ENCODE results near the gene CDO1. TPM values are rescaled to one million over a fixed set of nuclear protein-coding genes. Genes with fewer than 3 reads are reported as not detected.

The CDO1 gene
- total and polyA plus RNA-seq, 4 donors = 2.9 to 31.7 (median 4.8) TPM

- Histone ChIP-seq H3K4me1 (ENCODE audit: control insufficient read depth in 5 of 5, insufficient read depth in 5 of 5, low read length in 5 of 5) (peaks cover 0 to 25% (median 9%) of the 10 kb centered on the region in 5 donors), H3K4me3 (no peak overlapping the region), H3K36me3 (ENCODE audit: control insufficient read depth in 4 of 4, insufficient read depth in 4 of 4, low read length in 4 of 4) (no peaks in the 10 kb centered on the region), H3K9me3 (ENCODE audit: control insufficient read depth in 4 of 4, insufficient read depth in 3 of 4, low read length in 3 of 4) (peaks cover 0 to 3% (median 2%) of the 10 kb centered on the region in 4 donors), H3K27me3 (ENCODE audit: control insufficient read depth in 3 of 3, insufficient read depth in 3 of 3, low read length in 2 of 3) (no peaks in the 10 kb centered on the region), H3K9ac (ENCODE audit: insufficient read depth in 1 of 2, low read length in 2 of 2) (no peak overlapping the region), H3K27ac (ENCODE audit: low read depth in 1 of 2, low read length in 1 of 2) (no peak overlapping the region)
- TF ChIP-seq, protein P1, sequence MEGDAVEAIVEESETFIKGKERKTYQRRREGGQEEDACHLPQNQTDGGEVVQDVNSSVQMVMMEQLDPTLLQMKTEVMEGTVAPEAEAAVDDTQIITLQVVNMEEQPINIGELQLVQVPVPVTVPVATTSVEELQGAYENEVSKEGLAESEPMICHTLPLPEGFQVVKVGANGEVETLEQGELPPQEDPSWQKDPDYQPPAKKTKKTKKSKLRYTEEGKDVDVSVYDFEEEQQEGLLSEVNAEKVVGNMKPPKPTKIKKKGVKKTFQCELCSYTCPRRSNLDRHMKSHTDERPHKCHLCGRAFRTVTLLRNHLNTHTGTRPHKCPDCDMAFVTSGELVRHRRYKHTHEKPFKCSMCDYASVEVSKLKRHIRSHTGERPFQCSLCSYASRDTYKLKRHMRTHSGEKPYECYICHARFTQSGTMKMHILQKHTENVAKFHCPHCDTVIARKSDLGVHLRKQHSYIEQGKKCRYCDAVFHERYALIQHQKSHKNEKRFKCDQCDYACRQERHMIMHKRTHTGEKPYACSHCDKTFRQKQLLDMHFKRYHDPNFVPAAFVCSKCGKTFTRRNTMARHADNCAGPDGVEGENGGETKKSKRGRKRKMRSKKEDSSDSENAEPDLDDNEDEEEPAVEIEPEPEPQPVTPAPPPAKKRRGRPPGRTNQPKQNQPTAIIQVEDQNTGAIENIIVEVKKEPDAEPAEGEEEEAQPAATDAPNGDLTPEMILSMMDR (IDR thresholded peaks at IDR 0.05; ENCODE audit: control extremely low read depth, extremely low read depth) = no peak
- WGBS, 2 donors = 23 to 53% methylated on average over 2 of the region's 2 CpGs
- ATAC-seq (ENCODE audit: insufficient read depth, low FRiP score) (no peak), DNase-seq (peak in 2 of 3 donors; percentile 53 to 66)
These were observed 41.3 kb upstream of the CDO1 start for GRCh38 chr5:115857626-115858349.

- Histone ChIP-seq H3K4me1 (ENCODE audit: control insufficient read depth in 5 of 5, insufficient read depth in 5 of 5, low read length in 5 of 5) (peaks cover 0 to 25% (median 9%) of the 10 kb centered on the region in 5 donors), H3K4me3 (no peak overlapping the region), H3K27ac (ENCODE audit: low read depth in 1 of 2, low read length in 1 of 2) (no peak overlapping the region), H3K27me3 (ENCODE audit: control insufficient read depth in 3 of 3, insufficient read depth in 3 of 3, low read length in 2 of 3) (no peaks in the 10 kb centered on the region), H3K36me3 (ENCODE audit: control insufficient read depth in 4 of 4, insufficient read depth in 4 of 4, low read length in 4 of 4) (no peaks in the 10 kb centered on the region), H3K9ac (ENCODE audit: insufficient read depth in 1 of 2, low read length in 2 of 2) (no peak overlapping the region), H3K9me3 (ENCODE audit: control insufficient read depth in 4 of 4, insufficient read depth in 3 of 4, low read length in 3 of 4) (peaks cover 0 to 3% (median 2%) of the 10 kb centered on the region in 4 donors)
- TF ChIP-seq, protein P1 (IDR thresholded peaks at IDR 0.05; ENCODE audit: control extremely low read depth, extremely low read depth) = no peak
- WGBS, 2 donors = 66 to 89% methylated on average over 1 of the region's 1 CpG
- no peak for ATAC-seq (ENCODE audit: insufficient read depth, low FRiP score)
- peak in 1 of 3 donors; percentile 40 for DNase-seq
These were observed 40.6 kb upstream of the CDO1 start for GRCh38 chr5:115857057-115857479.

DNA sequence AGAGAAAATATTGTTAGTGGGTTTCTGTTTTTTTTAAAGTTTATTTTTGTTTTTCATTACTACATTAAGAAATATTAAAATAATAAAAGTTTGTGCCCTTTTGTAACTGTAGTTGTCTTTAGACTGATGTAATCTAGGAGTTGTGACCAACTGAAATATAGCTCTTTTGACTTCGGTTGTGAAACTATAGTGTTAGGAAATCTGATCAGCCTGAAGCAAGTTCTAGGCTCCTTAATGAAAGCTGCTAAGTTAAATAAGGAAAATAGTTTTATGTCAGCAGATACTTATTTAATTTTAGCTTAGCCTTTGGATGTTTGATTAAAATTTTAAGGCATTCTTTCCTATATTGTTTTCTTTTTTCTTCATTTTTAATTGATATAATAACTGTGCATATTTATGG is 39.5 kb upstream of the CDO1 start:
- no peaks in the 10 kb centered on the region for H3K36me3 ChIP-seq (ENCODE audit: control insufficient read depth in 4 of 4, insufficient read depth in 4 of 4, low read length in 4 of 4)
- H3K27ac ChIP-seq (ENCODE audit: low read depth in 1 of 2, low read length in 1 of 2) = no peak overlapping the region
- DNase-seq (peak in 1 of 3 donors; percentile 62), ATAC-seq (ENCODE audit: insufficient read depth, low FRiP score) (no peak)
- H3K4me1 ChIP-seq (ENCODE audit: control insufficient read depth in 5 of 5, insufficient read depth in 5 of 5, low read length in 5 of 5) = peaks cover 0 to 29% (median 16%) of the 10 kb centered on the region in 5 donors
- no peak overlapping the region for H3K9ac ChIP-seq (ENCODE audit: insufficient read depth in 1 of 2, low read length in 2 of 2)
- H3K27me3 ChIP-seq (ENCODE audit: control insufficient read depth in 3 of 3, insufficient read depth in 3 of 3, low read length in 2 of 3) = no peaks in the 10 kb centered on the region
- H3K9me3 ChIP-seq (ENCODE audit: control insufficient read depth in 4 of 4, insufficient read depth in 3 of 4, low read length in 3 of 4) = peaks cover 0 to 3% (median 2%) of the 10 kb centered on the region in 4 donors
- H3K4me3 ChIP-seq = no peak overlapping the region
- 29 to 43% methylated on average over 1 of the region's 1 CpG for WGBS, 2 donors
- TF ChIP-seq, protein P1 (IDR thresholded peaks at IDR 0.05; ENCODE audit: control extremely low read depth, extremely low read depth) = no peak

Measured in lung (tissue), 12 donors.